HEK293T (cell line): ENCODE data around the gene SNX7.

Source experiments
- CTCF ChIA-PET: fragments of 350-600 bp; formaldehyde crosslinking; extraction: SDS; loops from one replicate; lab custom pipeline; 2021; ENCODE audit warnings: antibody characterized with exemption, inconsistent platforms; lab: Yijun Ruan, JAX
- POLR2A ChIA-PET: fragments of 350-600 bp; formaldehyde crosslinking; extraction: SDS; loops from one replicate; lab custom pipeline; 2020; ENCODE audit warnings: antibody characterized with exemption, inconsistent platforms; lab: Yijun Ruan, JAX
- DNase-seq: peaks from one replicate; pipeline ENCODE4 v3.0.0; 2012; ENCODE audit warnings: mixed read lengths; ENCODE audit errors: extremely low spot score
- ARNT ChIP-seq: fragments of 450-650 bp; IDR thresholded peaks from 2 replicates; pipeline ENCODE4 v1.6.1; 2017; ENCODE audit warnings: mild to moderate bottlenecking
- BHLHE40 ChIP-seq: fragments of 450-650 bp; IDR thresholded peaks from 2 replicates; pipeline ENCODE4 v1.6.1; 2016; ENCODE audit warnings: mild to moderate bottlenecking, moderate library complexity, borderline replicate concordance
- CTBP1 ChIP-seq: fragments of 450-650 bp; IDR thresholded peaks from 2 replicates; pipeline ENCODE4 v1.6.1; 2016; ENCODE audit warnings: borderline replicate concordance
- ELF4 ChIP-seq: fragments of 450-650 bp; IDR thresholded peaks from 2 replicates; pipeline ENCODE4 v1.6.1; 2017; ENCODE audit warnings: antibody characterized with exemption
- FOXA1 ChIP-seq: fragments of 450-650 bp; IDR thresholded peaks from 2 replicates; pipeline ENCODE4 v1.6.1; 2016; ENCODE audit warnings: mild to moderate bottlenecking
- FOXK2 ChIP-seq: fragments of 450-650 bp; IDR thresholded peaks from 2 replicates; pipeline ENCODE4 v1.6.1; 2016; ENCODE audit warnings: mild to moderate bottlenecking
- FOXM1 ChIP-seq: fragments of 450-650 bp; IDR thresholded peaks from 2 replicates; pipeline ENCODE4 v1.6.1; 2017; ENCODE audit warnings: mild to moderate bottlenecking, borderline replicate concordance
- HDGF ChIP-seq: fragments of 450-650 bp; IDR thresholded peaks from 2 replicates; pipeline ENCODE4 v1.6.1; 2017; ENCODE audit warnings: antibody characterized with exemption, borderline replicate concordance
- L3MBTL2 ChIP-seq: fragments of 450-650 bp; conservative IDR thresholded peaks from 2 replicates; pipeline ENCODE4 v1.6.1; 2016; ENCODE audit warnings: mild to moderate bottlenecking
- LEF1 ChIP-seq: fragments of 450-650 bp; IDR thresholded peaks from 2 replicates; pipeline ENCODE4 v1.6.1; 2017; ENCODE audit warnings: mild to moderate bottlenecking, borderline replicate concordance
- NFRKB ChIP-seq: fragments of 450-650 bp; IDR thresholded peaks from 2 replicates; pipeline ENCODE4 v1.6.1; 2016; ENCODE audit warnings: mild to moderate bottlenecking, moderate library complexity
- SP1 ChIP-seq: fragments of 450-650 bp; IDR thresholded peaks from 2 replicates; pipeline ENCODE4 v1.6.1; 2017
- SUZ12 ChIP-seq: fragments of 450-650 bp; IDR thresholded peaks from 2 replicates; pipeline ENCODE4 v1.6.1; 2016; ENCODE audit warnings: mild to moderate bottlenecking
- TARDBP ChIP-seq: fragments of 450-650 bp; IDR thresholded peaks from 2 replicates; pipeline ENCODE4 v1.6.1; 2016
- ZNF384 ChIP-seq: fragments of 450-650 bp; IDR thresholded peaks from 2 replicates; pipeline ENCODE4 v1.6.1; 2016
- TF ChIP-seq, protein P1 (sequence below): fragments of 450-650 bp; IDR thresholded peaks from 2 replicates; pipeline ENCODE4 v1.6.1; 2016

SNX7 gene

GRCh38 chr1:98675282-98675681, 13.8 kb downstream of the SNX7 start:
- no peak for DNase-seq
- TF ChIP-seq HDGF (no peak), NFRKB (no peak), ELF4 (no peak), SUZ12 (no peak), CTBP1 (no peak), SP1 (no peak), BHLHE40 (no peak), ARNT (no peak)
- TF ChIP-seq, protein P1, sequence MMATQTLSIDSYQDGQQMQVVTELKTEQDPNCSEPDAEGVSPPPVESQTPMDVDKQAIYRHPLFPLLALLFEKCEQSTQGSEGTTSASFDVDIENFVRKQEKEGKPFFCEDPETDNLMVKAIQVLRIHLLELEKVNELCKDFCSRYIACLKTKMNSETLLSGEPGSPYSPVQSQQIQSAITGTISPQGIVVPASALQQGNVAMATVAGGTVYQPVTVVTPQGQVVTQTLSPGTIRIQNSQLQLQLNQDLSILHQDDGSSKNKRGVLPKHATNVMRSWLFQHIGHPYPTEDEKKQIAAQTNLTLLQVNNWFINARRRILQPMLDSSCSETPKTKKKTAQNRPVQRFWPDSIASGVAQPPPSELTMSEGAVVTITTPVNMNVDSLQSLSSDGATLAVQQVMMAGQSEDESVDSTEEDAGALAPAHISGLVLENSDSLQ = no peak
- CTCF ChIA-PET = no interaction called here
- POLR2A ChIA-PET = no interaction called here

- CTCF ChIA-PET = no interaction called here
- POLR2A ChIA-PET = no interaction called here
- no peak for DNase-seq
- TF ChIP-seq BHLHE40 (no peak), ZNF384 (no peak), SUZ12 (no peak), L3MBTL2 (no peak), CTBP1 (no peak), LEF1 (no peak), NFRKB (no peak), HDGF (no peak), TARDBP (no peak), FOXK2 (no peak), ELF4 (no peak), SP1 (no peak), ARNT (no peak), FOXA1 (no peak), FOXM1 (no peak)
- TF ChIP-seq, protein P1 = no peak
Measured at GRCh38 chr1:98677288-98677687, 15.8 kb downstream of the SNX7 start.

- DNase-seq = no peak
- no peak for TF ChIP-seq FOXM1
- CTCF ChIA-PET = no interaction called here
- POLR2A ChIA-PET = no interaction called here
Measured at GRCh38 chr1:98681812-98682211, 20.3 kb downstream of the SNX7 start.

GRCh38 chr1:98688110-98688739, 26.7 kb downstream of the SNX7 start:
- CTCF ChIA-PET = no interaction called here
- POLR2A ChIA-PET = no interaction called here
- no peak for TF ChIP-seq HDGF
- no peak for TF ChIP-seq BHLHE40
- no peak for TF ChIP-seq TARDBP
- TF ChIP-seq L3MBTL2 = no peak
- TF ChIP-seq CTBP1 = no peak
- no peak for TF ChIP-seq FOXK2
- TF ChIP-seq ELF4 = no peak
- TF ChIP-seq ARNT = no peak
- no peak for DNase-seq

GRCh38 chr1:98690576-98690975, 29.1 kb downstream of the SNX7 start:
- POLR2A ChIA-PET = no interaction called here
- TF ChIP-seq BHLHE40 (no peak), SP1 (no peak), ZNF384 (no peak), ELF4 (no peak), NFRKB (no peak), LEF1 (no peak)
- DNase-seq = no peak
- CTCF ChIA-PET = no interaction called here

DNA sequence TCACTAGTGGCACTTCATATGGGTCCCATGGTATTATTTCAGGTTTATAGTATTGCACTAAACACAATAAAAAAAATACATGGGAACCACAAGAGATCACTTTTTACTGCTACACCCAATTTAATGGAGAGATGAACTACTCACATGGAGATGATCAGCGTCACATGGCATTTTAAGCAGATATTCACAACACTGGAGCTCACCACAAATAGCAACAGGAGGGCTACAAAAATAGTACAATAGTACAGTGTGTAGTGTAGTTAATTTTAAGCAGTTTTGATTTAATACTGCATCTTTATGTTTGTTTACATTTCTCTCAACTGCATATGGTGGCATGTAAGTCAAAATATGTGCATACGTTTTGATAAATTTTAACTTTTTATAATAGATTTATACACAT, 31.0 kb downstream of the SNX7 start:
- no peak for TF ChIP-seq L3MBTL2
- no peak for TF ChIP-seq NFRKB
- no peak for TF ChIP-seq ZNF384
- TF ChIP-seq TARDBP = no peak
- no peak for TF ChIP-seq SUZ12
- TF ChIP-seq SP1 = no peak
- TF ChIP-seq FOXM1 = no peak
- no peak for TF ChIP-seq HDGF
- no peak for TF ChIP-seq ARNT
- no peak for TF ChIP-seq LEF1
- no peak for TF ChIP-seq BHLHE40
- TF ChIP-seq ELF4 = no peak
- no peak for DNase-seq
- POLR2A ChIA-PET = no interaction called here
- CTCF ChIA-PET = no interaction called here

GRCh38 chr1:98693385-98693784, 31.9 kb downstream of the SNX7 start:
- TF ChIP-seq SP1 (no peak), CTBP1 (no peak), SUZ12 (no peak)
- no peak for DNase-seq
- CTCF ChIA-PET = no interaction called here
- POLR2A ChIA-PET = no interaction called here
